ENCODE results near the gene ROBO1. TPM values are rescaled to one million over a fixed set of nuclear protein-coding genes. Genes with fewer than 3 reads are reported as not detected.

Gene ROBO1
- total RNA-seq, 1 donor: 69.8 TPM

GRCh38 chr3:78799681-78800080 is 968.1 kb downstream of the ROBO1 start:
- Histone ChIP-seq H3K36me3 (ENCODE audit: insufficient read depth, low read length) (no peaks in the 10 kb centered on the region), H3K4me2 (ENCODE audit: insufficient read depth, low read length) (no peak overlapping the region), H3K27me3 (ENCODE audit: insufficient read depth, low read length) (no peaks in the 10 kb centered on the region), H3K79me2 (ENCODE audit: insufficient read depth, low read length) (no peaks in the 10 kb centered on the region), H3K9me3 (ENCODE audit: low read depth, low read length) (no peaks in the 10 kb centered on the region), H2AFZ (ENCODE audit: low read length) (no peak overlapping the region), H4K20me1 (ENCODE audit: insufficient read depth, low read length) (no peaks in the 10 kb centered on the region), H3K27ac (ENCODE audit: low read depth, low read length) (no peak overlapping the region), H3K4me1 (ENCODE audit: insufficient read depth, low read length) (no peaks in the 10 kb centered on the region), H3K4me3 (ENCODE audit: insufficient read depth, low read length) (no peak overlapping the region)
- no peak for DNase-seq (ENCODE audit: insufficient read length, low spot score, missing footprints)
- no peak for TF ChIP-seq CTCF (IDR thresholded peaks at IDR 0.05; ENCODE audit: extremely low read depth, low read depth, low read length)

GRCh38 chr3:78798266-78798832 is 969.4 kb downstream of the ROBO1 start:
- H3K4me3 ChIP-seq (ENCODE audit: insufficient read depth, low read length): no peak overlapping the region
- no peaks in the 10 kb centered on the region for H4K20me1 ChIP-seq (ENCODE audit: insufficient read depth, low read length)
- TF ChIP-seq CTCF (IDR thresholded peaks at IDR 0.05; ENCODE audit: extremely low read depth, low read depth, low read length): no peak
- no peak overlapping the region for H3K4me2 ChIP-seq (ENCODE audit: insufficient read depth, low read length)
- no peaks in the 10 kb centered on the region for H3K9me3 ChIP-seq (ENCODE audit: low read depth, low read length)
- DNase-seq (ENCODE audit: insufficient read length, low spot score, missing footprints): no peak
- no peaks in the 10 kb centered on the region for H3K4me1 ChIP-seq (ENCODE audit: insufficient read depth, low read length)
- no peaks in the 10 kb centered on the region for H3K36me3 ChIP-seq (ENCODE audit: insufficient read depth, low read length)
- H3K79me2 ChIP-seq (ENCODE audit: insufficient read depth, low read length): no peaks in the 10 kb centered on the region
- H3K27me3 ChIP-seq (ENCODE audit: insufficient read depth, low read length): no peaks in the 10 kb centered on the region
- no peak overlapping the region for H3K27ac ChIP-seq (ENCODE audit: low read depth, low read length)
- H2AFZ ChIP-seq (ENCODE audit: low read length): no peak overlapping the region

- TF ChIP-seq CTCF (IDR thresholded peaks at IDR 0.05; ENCODE audit: extremely low read depth, low read depth, low read length): no peak
- Histone ChIP-seq H4K20me1 (ENCODE audit: insufficient read depth, low read length) (peaks cover 6% of the 10 kb centered on the region), H3K9me3 (ENCODE audit: low read depth, low read length) (no peaks in the 10 kb centered on the region), H3K4me1 (ENCODE audit: insufficient read depth, low read length) (no peaks in the 10 kb centered on the region), H3K79me2 (ENCODE audit: insufficient read depth, low read length) (no peaks in the 10 kb centered on the region), H3K27me3 (ENCODE audit: insufficient read depth, low read length) (no peaks in the 10 kb centered on the region), H3K27ac (ENCODE audit: low read depth, low read length) (no peak overlapping the region), H2AFZ (ENCODE audit: low read length) (no peak overlapping the region), H3K4me3 (ENCODE audit: insufficient read depth, low read length) (no peak overlapping the region), H3K36me3 (ENCODE audit: insufficient read depth, low read length) (no peaks in the 10 kb centered on the region), H3K4me2 (ENCODE audit: insufficient read depth, low read length) (no peak overlapping the region)
- DNase-seq (ENCODE audit: insufficient read length, low spot score, missing footprints): no peak
These were observed 973.4 kb downstream of the ROBO1 start for GRCh38 chr3:78794431-78794830.

GRCh38 chr3:78792733-78793132 is 975.1 kb downstream of the ROBO1 start:
- Histone ChIP-seq H4K20me1 (ENCODE audit: insufficient read depth, low read length) (peaks cover 6% of the 10 kb centered on the region), H3K4me2 (ENCODE audit: insufficient read depth, low read length) (no peak overlapping the region), H3K4me1 (ENCODE audit: insufficient read depth, low read length) (no peaks in the 10 kb centered on the region), H3K79me2 (ENCODE audit: insufficient read depth, low read length) (no peaks in the 10 kb centered on the region), H3K27me3 (ENCODE audit: insufficient read depth, low read length) (no peaks in the 10 kb centered on the region), H3K4me3 (ENCODE audit: insufficient read depth, low read length) (no peak overlapping the region), H3K9me3 (ENCODE audit: low read depth, low read length) (no peaks in the 10 kb centered on the region), H2AFZ (ENCODE audit: low read length) (no peak overlapping the region), H3K36me3 (ENCODE audit: insufficient read depth, low read length) (no peaks in the 10 kb centered on the region), H3K27ac (ENCODE audit: low read depth, low read length) (no peak overlapping the region)
- no peak for DNase-seq (ENCODE audit: insufficient read length, low spot score, missing footprints)
- no peak for TF ChIP-seq CTCF (IDR thresholded peaks at IDR 0.05; ENCODE audit: extremely low read depth, low read depth, low read length)
